C4-2B (cell line): ENCODE data around the gene FAM131A.

Experiments used
- H3K27ac ChIP-seq: fragments of 450-650 bp; 2 replicates; pipeline ENCODE4 v1.5.1; 2017
- CTCF ChIP-seq: fragments of 450-650 bp; conservative IDR thresholded peaks from 2 replicates; pipeline ENCODE4 v1.5.1; 2017; ENCODE audit warnings: mild to moderate bottlenecking
- ZFX ChIP-seq: fragments of 450-650 bp; IDR thresholded peaks from 2 replicates; pipeline ENCODE4 v1.6.1; 2017

Gene FAM131A

GRCh38 chr3:184380627-184381260 lies 43.3 kb downstream of the FAM131A start:
- TF ChIP-seq ZFX = no peak
- no peak for TF ChIP-seq CTCF
- H3K27ac ChIP-seq = no peak overlapping the region

- TF ChIP-seq ZFX (no peak), CTCF (no peak)
- H3K27ac ChIP-seq = no peak overlapping the region
Measured at GRCh38 chr3:184381261-184382224, 44.1 kb downstream of the FAM131A start.

- H3K27ac ChIP-seq = no peak overlapping the region
- TF ChIP-seq CTCF (no peak), ZFX (no peak)
Measured at GRCh38 chr3:184382326-184383032, 45.1 kb downstream of the FAM131A start.

- H3K27ac ChIP-seq = no peak overlapping the region
- TF ChIP-seq CTCF (no peak), ZFX (no peak)
Measured at GRCh38 chr3:184383033-184383740, 45.8 kb downstream of the FAM131A start.

GRCh38 chr3:184384342-184384741 lies 46.9 kb downstream of the FAM131A start:
- TF ChIP-seq ZFX = no peak
- TF ChIP-seq CTCF = no peak
- H3K27ac ChIP-seq = no peak overlapping the region

GRCh38 chr3:184384856-184385422 lies 47.5 kb downstream of the FAM131A start:
- H3K27ac ChIP-seq = no peak overlapping the region
- no peak for TF ChIP-seq CTCF
- no peak for TF ChIP-seq ZFX
